Measurements from ENCODE around the gene HIF1AN.

Gene HIF1AN

DNA sequence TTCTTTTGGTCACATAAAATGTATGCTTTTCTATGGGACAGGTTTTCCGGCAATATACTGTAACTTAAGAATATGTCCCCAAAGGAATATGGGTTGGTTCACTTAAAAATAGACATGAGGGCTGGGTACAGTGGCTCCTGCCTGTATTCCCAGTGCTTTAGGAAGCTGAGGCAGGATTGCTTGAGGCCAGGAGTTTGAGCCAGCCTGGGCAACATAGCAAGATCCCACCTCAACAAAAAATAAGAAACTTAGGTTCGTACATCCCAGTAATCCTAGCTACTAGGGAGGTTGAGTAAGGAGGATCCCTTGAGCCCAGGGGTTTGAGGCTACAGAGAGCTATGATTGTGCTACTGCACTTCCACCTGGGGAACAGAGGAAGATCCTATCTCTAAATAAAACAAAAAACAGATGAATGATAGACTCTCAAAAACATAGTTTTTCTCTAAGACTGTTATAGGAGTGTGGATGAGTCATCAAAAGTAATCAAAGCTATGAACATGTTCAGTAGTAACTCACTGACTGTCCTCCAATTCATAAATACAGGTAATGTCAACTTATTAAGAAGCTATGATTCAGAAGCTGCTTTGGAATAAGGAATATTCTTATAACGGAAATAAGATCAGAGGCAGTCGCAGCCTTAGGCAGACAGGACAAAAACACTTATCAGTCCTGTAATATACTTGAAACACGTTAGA lies 13.5 kb upstream of the HIF1AN start:
- DNase-seq (ENCODE audit: low spot score): no peak

DNA sequence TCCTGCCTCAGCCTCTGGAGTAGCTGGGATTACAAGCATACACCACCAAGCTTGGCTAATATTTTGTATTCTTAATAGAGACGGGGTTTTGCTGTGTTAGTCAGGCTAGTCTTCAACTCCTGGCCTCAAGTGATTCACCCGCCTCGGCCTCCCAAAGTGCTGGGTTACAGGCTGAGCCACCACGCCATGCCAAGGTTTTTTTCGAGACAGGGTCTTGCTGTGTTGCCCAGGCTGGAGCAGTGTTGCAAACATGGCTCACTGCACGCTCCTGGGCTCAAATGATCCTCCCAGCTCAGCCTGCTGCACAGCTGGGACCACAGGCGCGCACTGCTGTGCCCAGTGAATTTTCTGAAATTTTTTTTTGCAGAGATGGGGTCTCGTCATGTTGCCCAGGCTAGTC lies 12.8 kb upstream of the HIF1AN start:
- no peak for DNase-seq (ENCODE audit: low spot score)

DNA sequence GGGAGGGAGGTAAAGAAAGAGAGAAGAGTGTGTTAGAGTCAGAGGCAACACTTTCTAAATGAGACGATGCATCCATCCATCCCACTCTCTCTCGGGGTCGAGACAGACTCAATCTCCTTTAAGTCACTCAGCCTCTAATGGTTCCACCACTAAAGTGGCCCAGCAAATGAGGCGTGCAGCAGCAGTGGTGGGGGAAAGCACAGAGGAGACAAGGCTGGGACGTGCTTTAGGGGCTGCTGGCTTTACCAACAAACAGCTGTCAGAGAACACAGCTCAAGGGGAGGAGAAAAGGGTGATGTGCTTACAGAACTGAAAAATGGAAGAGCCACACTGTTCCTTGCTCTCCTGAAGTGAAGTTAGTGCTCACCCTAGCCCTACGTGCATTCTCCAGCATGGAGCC lies 11.5 kb upstream of the HIF1AN start:
- DNase-seq (ENCODE audit: low spot score): no peak

DNA sequence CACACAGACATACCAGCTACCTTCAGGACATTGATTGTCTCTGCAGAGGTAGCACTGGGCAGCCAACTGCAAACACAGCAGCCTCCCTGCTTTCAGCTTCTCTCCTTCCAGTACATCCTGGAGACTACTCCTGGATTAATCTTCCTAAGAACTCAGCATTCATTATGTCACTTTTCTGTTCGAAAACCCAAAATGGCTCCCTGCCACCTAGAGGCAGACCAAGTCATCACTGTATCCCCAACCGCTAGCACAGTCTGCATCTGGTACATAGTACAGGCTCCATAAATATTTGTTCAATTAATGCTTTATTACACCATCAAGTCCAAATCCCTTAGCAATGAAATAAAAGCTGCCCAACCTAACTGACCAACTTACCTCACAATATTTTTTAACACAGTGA lies 11.1 kb upstream of the HIF1AN start:
- DNase-seq (ENCODE audit: low spot score): no peak

DNA sequence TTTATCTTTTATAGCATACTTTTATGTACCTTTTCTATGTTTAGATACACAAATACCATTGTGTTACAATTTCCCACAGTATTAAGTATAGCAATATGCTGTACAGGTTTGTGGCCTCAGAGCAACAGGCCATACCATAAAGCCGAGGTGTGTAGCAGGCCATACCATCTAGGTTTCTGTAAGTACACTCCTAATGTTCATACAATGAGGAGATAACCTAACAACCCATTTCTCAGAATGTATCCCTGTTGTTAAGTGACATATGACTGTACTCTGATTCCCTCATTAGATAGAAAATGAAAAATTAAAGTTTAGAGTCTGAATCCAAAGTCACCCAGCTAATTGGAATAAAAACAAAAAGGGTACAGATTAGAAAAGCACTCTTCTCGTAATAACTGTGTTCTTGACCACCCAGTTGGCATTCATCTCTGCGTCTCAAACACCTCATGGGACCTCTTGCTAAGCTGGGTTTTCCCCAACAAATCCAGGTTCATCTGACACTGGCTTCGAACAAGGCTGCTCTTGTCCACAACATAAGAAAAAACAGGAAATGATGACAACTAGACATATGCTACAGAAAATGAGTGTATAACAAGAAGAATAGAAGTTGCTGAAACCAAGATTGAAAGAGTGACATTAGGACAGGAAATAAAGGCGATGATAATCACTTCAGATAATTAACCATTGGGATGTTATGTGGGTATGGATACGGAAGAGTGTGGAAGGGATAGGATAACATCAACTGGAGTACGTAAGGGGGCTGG lies 7.4 kb upstream of the HIF1AN start:
- DNase-seq (ENCODE audit: low spot score): no peak

DNA sequence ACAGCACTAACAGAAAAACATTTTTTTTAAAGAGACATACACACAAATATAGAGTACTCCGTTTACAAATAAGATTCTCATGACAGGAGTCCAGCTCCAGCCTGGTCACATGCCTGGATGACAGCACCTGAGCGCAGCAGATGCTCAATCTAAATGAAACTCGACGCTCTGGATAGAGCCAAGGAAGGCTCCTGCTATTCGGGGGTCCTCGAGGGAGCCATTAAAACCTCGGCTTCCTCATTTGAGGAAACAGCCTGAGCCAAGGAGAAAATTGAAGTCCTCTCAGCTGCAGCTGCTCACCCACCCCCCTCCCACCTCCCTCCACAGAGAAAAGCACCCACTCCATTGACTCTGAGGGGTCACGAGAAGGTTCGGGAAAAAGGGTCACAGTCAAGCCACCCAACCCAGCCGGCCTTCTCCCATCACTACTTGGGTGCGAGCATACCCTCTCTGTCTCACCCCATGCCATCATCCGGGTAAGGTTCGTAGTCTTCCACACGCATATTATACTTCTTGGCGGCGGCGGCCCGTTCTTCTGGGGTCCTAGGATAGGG lies 6.7 kb upstream of the HIF1AN start:
- no peak for DNase-seq (ENCODE audit: low spot score)

DNA sequence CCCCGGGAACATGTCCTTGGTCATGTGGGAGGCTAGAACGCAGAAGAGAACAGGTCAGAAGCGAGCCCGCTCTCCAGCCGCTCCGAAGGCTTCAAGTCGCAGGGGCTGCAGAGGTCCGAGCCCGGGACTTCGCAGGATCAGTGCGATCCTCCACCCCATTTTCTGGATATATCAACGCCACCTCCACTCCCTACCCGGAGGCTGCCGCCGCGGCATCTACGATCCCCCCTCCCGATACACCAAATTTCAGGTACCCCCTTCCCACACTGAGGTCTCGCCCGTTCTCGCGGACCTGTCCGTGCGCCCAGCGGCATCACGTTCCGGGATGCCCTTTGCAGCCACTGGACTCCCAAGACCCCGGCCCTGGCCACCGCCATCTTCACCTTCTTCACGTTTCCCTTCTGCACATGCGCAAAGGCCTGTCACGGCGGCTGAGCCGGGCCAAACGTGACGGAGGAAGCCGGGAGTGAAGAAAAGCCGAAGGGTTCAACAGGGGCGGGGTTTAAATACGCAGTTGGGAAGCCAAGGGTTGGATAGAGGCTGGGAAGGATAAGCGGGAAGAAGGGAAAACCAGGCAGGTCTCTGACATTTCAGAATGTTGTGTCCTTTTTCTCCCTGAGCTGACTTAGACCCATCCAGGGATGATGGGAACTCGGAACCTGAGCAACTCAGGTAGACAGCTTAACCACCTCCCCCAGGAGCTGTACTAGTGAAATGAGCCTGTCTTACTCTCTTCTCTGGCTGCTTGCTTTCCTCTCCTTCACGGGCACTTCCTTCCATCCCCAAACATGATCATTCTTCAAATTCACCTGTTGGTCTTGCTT lies 6.1 kb upstream of the HIF1AN start, which contains the start of gene NDUFB8:
Gene NDUFB8 (minus strand): TSS at position 397 of the 824 bp plus-strand sequence. CDS start 20 bp downstream, at position 377.
- DNase-seq (ENCODE audit: low spot score): peak; percentile 80

DNA sequence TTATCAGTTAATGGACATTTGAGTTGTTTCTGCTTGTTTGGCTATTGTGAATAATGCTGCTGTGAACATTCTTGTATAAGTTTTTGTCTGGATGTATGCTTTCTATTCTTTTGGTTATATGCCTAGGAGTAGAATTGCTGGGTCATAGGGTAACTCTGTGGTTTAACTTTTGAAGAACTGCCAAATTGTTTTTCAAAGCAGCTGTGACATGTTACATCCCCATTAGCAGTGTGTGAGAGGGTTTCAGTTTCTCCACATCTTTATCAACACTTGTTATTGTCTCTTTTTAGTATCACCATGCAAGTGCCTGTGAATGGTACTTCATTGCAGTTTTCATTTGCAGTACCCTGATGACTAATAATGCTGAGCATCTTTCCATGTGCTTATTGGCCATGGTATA lies 4.0 kb upstream of the HIF1AN start:
- DNase-seq (ENCODE audit: low spot score): no peak

DNA sequence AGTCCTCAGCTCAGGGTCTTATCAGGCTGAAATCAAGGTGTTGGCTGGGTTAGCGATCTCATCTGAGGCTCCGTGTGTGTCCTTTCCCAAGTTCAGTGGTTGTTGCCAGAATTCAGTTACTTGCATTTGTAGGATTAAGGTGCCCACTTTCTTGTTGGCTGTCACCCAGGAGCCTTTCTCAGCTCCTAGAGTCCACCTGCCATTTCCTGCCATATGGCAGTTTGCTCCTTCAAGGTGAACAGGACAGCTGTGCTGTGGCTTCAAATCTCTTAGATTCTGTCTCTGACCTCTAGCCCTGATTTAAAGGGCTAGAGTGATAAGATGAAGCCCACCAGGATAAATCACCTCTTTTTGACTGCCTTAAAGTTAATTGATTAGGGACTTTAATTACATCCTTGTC lies 1.0 kb upstream of the HIF1AN start:
- no peak for DNase-seq (ENCODE audit: low spot score)

DNA sequence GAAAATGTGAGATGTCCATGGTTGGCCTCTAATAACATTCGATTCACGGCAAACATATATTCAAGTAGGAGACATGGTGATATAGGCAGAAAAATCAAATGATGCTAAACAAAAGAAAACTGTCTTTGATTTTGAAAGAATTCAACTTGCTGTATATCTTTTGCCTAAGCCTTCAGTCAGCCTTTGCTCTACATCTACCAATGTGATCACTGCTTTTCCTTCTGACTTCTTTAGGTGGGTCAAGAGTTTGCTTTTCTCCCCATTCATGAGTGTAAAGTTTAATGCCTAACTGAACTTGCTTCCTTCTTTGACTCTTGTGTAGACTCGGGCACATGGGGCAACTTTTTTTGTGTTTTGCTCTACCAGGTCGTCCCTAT lies 417 bp upstream of the HIF1AN start:
- DNase-seq (ENCODE audit: low spot score): no peak

DNA sequence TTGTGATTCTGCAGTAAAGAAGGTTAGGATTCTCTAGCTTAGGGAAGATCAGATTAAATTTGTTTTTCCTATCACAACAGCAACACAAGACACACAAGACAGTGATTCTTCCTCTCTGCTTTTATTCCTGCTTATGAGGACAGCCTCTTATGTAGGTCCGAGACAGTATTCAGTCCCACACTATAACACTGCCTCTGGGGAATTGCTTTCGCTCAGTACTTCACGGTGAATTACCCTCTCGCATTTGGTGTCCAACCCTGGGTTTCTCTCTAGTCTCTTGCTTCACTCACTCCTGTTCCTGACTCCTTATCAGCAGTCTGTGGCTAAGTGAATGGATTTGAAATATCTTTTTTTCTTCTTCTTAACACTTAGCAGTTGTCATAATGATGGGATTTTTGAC lies 1.7 kb downstream of the HIF1AN start:
- no peak for DNase-seq (ENCODE audit: low spot score)

DNA sequence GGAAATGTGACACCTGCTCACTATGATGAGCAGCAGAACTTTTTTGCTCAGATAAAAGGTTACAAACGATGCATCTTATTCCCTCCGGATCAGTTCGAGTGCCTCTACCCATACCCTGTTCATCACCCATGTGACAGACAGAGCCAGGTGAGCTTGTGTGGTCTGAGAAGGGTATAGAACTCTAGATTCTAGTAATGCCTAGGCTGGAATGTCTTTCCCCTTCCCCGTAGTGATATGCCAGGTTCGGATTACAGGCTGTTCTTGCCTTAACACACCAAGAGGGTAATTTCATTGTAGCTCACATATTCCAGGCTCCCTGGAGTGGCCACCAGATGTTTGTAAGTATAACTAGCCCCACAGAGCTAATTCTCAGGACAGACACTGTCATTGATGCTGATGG lies 9.2 kb downstream of the HIF1AN start:
- no peak for DNase-seq (ENCODE audit: low spot score)

DNA sequence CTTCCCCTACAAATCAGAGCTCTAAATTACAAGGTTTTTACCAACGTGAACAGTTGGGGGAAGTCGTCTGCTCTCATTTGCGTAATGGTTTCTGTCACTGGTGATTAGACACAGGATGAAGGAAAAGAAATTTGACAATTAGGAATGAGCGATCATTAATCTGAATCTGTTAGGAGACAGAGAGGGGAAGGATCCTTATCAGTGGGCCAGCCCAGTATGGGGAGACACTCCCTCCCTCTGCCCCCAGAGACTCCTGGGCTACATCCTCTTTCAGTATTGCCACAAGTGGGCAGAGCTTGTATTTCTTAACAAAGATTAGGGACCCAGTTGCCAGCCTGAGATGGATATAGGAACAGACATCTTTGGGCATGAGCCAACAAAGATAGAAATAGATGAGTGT lies 15.5 kb downstream of the HIF1AN start:
- DNase-seq (ENCODE audit: low spot score): no peak

DNA sequence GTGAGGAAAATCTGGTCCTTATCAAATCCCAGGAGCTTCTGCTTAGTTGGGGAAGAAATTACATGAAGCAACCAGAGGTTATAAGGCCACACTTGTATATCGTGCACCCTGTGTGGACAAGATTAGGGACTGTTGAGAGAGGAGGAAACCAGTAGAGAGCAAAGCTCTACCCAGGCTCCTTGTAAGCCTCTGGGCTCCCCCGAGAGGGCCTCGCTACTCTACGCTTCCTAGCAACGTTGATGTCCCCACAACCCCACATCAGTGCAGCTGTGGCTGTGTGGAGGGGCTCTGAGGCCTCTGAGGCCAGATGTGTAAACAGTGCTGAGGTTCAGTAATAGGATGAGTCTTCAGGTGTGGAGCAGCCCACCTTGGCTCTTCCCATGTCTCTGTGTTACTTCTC lies 16.0 kb downstream of the HIF1AN start:
- no peak for DNase-seq (ENCODE audit: low spot score)

DNA sequence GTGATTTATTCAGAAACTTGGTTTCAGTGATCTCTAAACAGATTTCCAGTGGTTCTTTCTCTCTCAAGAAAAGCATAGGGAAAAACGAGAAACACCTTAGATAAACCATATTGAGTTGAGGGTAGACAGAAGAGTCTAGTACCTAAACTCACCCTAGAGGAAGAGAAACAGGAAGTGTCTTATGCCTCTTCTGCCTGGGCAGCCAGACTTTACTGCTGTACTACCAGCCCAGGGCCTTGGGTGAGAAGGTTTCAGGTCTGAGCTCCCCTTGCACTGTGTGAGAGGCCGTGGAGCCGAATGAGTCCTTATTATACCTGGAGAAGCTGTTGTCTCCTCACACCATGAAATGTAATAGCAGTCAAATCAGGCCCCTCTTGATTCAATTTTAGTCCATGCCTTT lies 18.2 kb downstream of the HIF1AN start:
- no peak for DNase-seq (ENCODE audit: low spot score)

DNA sequence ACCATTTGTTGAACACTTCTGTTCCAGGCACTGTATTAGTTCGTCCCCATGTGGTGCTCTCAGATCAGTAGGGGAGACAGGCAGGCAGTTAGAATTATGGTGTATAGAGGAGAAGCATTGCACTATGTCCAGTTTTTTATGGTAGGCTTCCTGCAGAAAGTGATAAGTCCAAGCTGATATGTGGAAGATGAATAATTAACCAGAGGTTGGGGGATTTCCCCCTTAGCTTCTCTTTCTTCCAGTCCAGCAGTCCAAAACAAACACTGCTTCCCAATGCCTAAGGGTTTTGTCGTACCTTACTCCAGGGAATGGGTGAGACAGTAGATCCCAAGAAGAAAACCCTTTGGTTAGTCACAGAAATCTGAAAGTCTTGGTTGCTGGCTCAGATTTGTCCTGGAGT lies 19.2 kb downstream of the HIF1AN start:
- DNase-seq (ENCODE audit: low spot score): peak; percentile 56

DNA sequence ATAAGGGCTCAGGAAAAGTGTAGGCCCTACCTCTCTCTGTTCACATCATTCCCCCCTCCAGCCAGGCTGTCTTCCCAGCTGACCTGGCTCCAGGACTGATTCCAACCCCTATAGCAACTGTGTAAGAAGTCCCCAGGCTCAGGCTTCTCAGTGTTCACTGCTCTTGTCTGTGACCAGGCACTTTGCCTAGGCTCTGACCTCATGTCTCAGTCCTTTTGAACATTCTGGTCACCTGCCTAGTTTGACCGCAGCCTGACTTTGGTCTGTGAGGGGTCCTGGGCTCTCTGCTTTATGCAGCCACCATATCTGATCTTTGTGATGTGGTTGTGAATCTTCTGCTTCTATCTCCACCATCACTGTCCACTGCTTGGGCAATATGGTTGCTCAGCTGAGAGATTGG lies 24.5 kb downstream of the HIF1AN start:
- no peak for DNase-seq (ENCODE audit: low spot score)

DNA sequence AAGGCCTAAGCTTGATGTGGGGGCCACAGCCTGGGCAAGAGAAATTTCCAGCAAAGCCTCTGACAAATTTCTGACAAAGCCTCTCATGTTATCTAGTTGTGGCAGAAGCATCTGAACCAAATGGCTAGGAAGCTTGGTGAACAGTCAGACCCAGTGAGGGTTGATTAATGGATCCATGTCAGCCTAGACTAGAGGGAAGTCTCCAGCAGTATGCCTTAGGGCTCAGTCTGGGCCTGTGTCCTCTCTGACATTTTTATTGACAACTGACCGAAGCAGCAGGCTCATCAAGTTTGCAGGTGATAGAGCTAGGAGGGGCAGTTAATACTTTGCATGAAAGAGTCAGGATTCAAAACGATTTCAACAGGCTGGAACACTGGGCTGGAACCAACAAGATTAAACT lies 25.3 kb downstream of the HIF1AN start:
- no peak for DNase-seq (ENCODE audit: low spot score)

DNA sequence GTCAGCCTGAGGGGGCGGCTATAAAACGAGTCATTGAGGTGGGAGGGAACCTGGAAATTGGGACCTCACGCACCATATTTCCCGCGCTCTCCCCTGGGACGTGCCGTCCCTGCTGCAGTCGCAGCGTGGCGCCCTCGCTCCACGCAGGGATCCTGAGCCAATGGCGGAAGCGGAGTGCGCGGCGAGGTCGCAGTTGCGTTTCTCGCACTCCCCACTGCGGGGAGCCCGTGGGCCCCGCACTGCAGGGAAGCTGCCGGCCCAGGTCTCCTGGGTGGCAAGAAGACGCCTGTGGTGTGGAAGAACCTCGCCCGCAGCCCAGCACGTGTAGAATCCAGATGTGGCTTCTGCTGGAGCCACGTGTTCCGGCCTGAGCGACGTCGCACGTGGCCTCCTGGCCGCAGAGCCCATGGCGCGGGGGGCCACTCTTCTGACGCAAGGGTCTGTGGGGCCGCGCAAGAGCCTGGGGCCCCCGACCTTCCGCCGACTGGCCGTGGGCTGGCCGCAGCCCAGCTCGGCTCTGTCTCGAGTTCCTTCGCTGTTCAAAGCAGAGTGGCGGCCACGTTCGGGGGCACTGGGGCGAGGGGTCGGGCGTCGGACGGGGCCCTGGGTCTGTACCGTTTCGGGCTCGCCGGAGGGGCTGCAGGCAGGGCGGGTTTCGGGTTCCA lies 26.4 kb downstream of the HIF1AN start:
- DNase-seq (ENCODE audit: low spot score): peak; percentile 85

DNA sequence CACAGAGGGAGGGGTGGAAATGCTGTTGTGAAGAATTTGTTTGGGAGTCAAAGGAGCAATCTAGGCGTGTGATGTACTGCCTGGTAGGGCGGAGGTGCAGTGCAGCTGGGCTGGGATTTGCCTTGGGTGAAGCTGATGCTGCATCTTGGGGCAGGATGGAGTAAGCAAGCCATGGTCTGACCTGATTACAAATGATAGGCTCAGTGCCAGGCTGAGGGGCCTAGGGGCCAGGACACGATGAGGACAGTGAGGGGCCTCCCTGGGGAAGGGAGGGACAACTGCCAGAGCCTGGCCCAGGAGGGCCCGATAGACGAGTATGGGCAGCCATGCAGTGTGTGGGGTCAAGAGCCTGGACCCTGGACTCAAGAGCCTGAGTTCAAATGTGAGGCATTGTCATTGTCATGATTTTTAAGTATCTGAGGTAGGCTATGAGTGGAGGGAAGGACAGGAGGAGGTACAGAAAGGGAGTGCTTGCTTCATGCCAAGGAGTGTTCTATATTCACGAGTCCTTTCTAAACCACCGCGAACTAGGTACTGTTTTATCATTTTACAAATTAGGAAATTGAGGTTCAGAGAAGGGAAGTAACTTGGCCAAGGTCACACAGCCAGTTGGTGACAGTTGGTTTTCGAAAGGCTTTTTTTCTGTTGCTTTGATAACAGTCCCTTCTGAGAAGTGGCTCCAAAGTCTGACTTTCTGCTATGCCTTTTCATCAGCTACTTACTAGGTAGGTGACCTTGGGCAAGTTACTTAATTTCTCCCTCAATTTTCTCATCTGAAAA lies 29.7 kb downstream of the HIF1AN start:
- DNase-seq (ENCODE audit: low spot score): no peak

DNA sequence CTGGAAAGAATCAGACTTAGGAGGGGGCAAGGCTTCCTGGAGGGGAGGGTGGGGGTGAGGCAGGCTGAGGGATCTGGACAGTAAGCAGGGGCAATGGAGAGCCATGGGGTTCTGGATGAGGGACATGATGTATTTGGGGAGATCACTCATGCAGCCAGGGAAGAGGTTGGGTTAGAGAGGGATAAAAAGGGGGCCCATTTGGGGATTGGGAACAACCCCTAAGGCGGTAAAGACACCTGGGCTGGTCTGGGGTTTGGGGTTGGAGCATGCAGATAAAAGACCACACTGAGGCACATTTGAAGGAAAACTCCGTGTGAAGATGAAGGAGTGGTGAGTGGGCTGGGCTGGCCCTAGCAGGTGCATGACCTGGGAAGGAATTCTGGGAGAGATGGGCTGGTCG lies 30.8 kb downstream of the HIF1AN start:
- no peak for DNase-seq (ENCODE audit: low spot score)

All from HuH-7.5 (cell line).